Stimulated activated CD4-positive, alpha-beta T cell treated with anti-CD3 and anti-CD28 coated beads, TNF-alpha, amount 100 ng/mL, for 4 hours (primary cell): Measurements from ENCODE around the gene FRMPD4.

Experiments
- DNase-seq, 3 experiments: peaks; one replicate each; pipeline ENCODE4 v3.0.0-alpha.2; 2020; ENCODE audit warnings: low read depth in 3 of 3

FRMPD4 gene

GRCh38 chrX:12301288-12301687 is 163.0 kb downstream of the FRMPD4 start:
- DNase-seq: no peak

GRCh38 chrX:12304261-12304660 is 166.0 kb downstream of the FRMPD4 start:
- DNase-seq: no peak

- DNase-seq: no peak
These were observed 169.7 kb downstream of the FRMPD4 start for GRCh38 chrX:12307961-12308360.

- DNase-seq: no peak
These were observed 170.1 kb downstream of the FRMPD4 start for GRCh38 chrX:12308420-12308819.

GRCh38 chrX:12309040-12309743 is 170.9 kb downstream of the FRMPD4 start:
- no peak for DNase-seq

- no peak for DNase-seq
These were observed 171.4 kb downstream of the FRMPD4 start for GRCh38 chrX:12309744-12310076.

- no peak for DNase-seq
These were observed 176.4 kb downstream of the FRMPD4 start for GRCh38 chrX:12314651-12315050.

- DNase-seq: no peak
These were observed 177.3 kb downstream of the FRMPD4 start for GRCh38 chrX:12315526-12315925.

GRCh38 chrX:12319003-12319519 is 180.8 kb downstream of the FRMPD4 start:
- DNase-seq: no peak

- DNase-seq: no peak
These were observed 181.7 kb downstream of the FRMPD4 start for GRCh38 chrX:12319992-12320391.

- no peak for DNase-seq
These were observed 183.8 kb downstream of the FRMPD4 start for GRCh38 chrX:12322031-12322430.

GRCh38 chrX:12325171-12325570 is 186.9 kb downstream of the FRMPD4 start:
- DNase-seq: no peak

- no peak for DNase-seq
These were observed 189.6 kb downstream of the FRMPD4 start for GRCh38 chrX:12327836-12328235.

GRCh38 chrX:12329476-12329875 is 191.2 kb downstream of the FRMPD4 start:
- DNase-seq: no peak

GRCh38 chrX:12330841-12331240 is 192.6 kb downstream of the FRMPD4 start:
- no peak for DNase-seq

GRCh38 chrX:12332786-12333347 is 194.6 kb downstream of the FRMPD4 start:
- DNase-seq: no peak

GRCh38 chrX:12339921-12340320 is 201.6 kb downstream of the FRMPD4 start:
- no peak for DNase-seq

- DNase-seq: no peak
These were observed 206.7 kb downstream of the FRMPD4 start for GRCh38 chrX:12344954-12345353.

- DNase-seq: no peak
These were observed 210.9 kb downstream of the FRMPD4 start for GRCh38 chrX:12349201-12349600.

GRCh38 chrX:12352922-12353321 is 214.6 kb downstream of the FRMPD4 start:
- no peak for DNase-seq

- no peak for DNase-seq
These were observed 222.1 kb downstream of the FRMPD4 start for GRCh38 chrX:12360383-12360782.

- no peak for DNase-seq
These were observed 222.8 kb downstream of the FRMPD4 start for GRCh38 chrX:12360986-12361598.

GRCh38 chrX:12363216-12363615 is 224.9 kb downstream of the FRMPD4 start:
- DNase-seq: no peak
